HG03521 (cell line): ENCODE results near the gene OR51L1.
"Not testable (repeated sequence)": the region's sequence is repeated elsewhere in the genome, so short reads cannot be mapped to it uniquely, and the experiment has no call there.

ENCODE experiments used
- ATAC-seq: cut with Tn5 transposase; IDR thresholded peaks from one replicate; pipeline ENCODE4 v1.9.1; 2021; ENCODE audit warnings: mild to moderate bottlenecking, moderate library complexity; ENCODE audit not compliant: unreplicated experiment

The OR51L1 gene, protein sequence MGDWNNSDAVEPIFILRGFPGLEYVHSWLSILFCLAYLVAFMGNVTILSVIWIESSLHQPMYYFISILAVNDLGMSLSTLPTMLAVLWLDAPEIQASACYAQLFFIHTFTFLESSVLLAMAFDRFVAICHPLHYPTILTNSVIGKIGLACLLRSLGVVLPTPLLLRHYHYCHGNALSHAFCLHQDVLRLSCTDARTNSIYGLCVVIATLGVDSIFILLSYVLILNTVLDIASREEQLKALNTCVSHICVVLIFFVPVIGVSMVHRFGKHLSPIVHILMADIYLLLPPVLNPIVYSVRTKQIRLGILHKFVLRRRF

DNA sequence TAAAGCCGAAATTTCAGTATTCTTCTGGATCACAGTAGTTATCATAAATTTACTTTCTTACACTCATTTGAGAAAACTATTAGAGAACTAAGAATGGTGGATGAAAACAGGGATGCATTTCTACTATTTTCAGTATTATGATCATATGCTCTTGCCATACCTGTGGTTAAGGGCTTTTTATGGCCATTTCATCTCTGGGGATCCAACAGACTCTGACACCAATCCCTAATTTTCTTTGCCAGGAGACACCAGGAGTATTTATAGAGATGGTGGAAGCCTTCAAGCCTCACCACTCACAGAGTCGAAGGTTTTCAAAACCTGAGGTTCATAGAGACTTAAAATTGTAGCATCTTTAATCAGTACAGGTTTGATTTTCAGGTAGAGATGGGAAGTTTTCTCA is at the start of gene OR51L1:
Gene OR51L1 (plus strand): TSS at position 301 of the 400 bp plus-strand sequence. CDS start 4,132 bp downstream, outside the sequence.
- ATAC-seq: no peak

DNA sequence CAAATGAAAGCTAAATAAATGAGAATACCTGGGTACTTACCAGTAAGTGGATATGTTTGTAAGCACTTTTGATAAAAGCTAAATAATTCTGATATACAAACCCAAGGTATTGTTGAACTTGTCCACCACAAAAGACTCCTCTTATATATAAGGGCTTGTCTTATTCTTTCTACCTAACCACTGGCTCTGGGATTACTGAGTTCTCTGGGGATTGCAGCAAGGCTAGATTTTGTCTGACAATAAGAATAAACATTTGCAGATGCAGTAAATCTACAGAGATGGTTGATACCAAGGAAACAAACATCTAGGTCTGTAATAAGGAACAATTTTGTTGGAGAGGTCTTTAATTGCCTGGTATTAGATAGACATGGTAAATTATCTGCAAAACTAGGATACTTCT is 47.1 kb upstream of the OR51L1 start, which contains the start of gene OR51A4:
Gene OR51A4 (minus strand): TSS at position 101 of the 400 bp plus-strand sequence. CDS start 505 bp downstream, outside the sequence.
- ATAC-seq: no peak

GRCh38 chr11:4955613-4956012 is 39.0 kb upstream of the OR51L1 start, which contains the start of gene OR51A2:
TSS of gene OR51A2 (minus strand) at chr11:4955713. CDS start at chr11:4955713, 0 bp downstream.
- not testable (repeated sequence) for ATAC-seq

DNA sequence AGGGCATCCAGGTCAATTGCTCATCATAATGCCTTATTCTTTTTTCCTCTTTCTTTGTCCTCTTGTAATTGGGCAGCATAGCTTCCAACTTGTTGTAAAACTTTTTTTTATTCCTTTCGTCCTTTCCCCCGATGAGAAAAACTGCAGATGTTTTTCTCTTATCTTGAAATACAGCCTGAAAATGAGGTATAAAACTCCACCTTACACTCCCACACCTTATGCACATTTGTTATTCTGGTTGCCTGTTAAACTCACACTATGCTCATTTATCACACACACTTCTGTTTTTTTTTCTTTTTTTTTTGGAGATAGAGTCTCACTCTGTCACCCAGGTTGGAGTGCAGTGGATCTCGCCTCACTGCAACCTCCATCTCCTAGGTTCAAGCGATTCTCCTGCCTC is 37.3 kb upstream of the OR51L1 start:
- no peak for ATAC-seq

GRCh38 chr11:4960877-4961276 is 33.8 kb upstream of the OR51L1 start:
- ATAC-seq: no peak

DNA sequence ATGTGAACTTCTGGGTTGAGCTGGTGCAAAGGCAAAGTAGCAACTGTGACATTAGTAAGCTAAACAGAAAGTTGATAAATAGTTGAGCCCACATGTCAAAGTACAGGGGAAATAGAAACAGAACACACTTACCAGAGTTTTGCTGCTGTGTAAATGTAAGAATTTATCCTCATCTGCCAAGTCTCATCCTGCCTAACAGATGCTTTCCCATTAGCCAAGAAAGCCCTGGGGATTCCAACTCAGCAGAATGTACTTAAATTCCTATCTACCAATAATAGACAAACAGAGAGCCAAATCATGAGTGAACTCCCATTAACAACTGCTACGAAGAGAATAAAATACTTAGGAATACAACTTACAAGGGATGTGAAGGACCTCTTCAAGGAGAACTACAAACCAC is 31.8 kb upstream of the OR51L1 start:
- ATAC-seq: no peak

- ATAC-seq: no peak
Observed at GRCh38 chr11:4975436-4975835, 19.2 kb upstream of the OR51L1 start.

DNA sequence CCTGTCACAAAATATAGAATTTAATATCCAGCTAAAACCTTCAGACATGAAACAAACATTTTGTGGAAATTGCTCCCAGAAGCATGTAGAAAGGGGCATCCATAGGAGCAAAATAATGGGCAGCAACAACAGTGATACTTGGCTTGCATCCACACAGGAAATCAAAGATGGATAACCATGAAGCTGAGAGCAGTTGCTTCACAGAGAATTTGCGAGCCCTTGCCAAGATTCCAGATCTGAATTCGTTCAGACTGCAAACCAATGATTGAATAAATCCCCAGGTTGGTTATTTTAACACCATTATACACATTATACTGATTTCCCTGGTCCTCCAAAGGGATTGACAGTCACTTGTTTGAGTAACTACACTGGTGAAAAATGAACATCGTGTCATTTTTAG is 15.6 kb upstream of the OR51L1 start:
- ATAC-seq: no peak

GRCh38 chr11:4982678-4983077 is 12.0 kb upstream of the OR51L1 start:
- no peak for ATAC-seq

- no peak for ATAC-seq
Observed at GRCh38 chr11:4983841-4984240, 10.8 kb upstream of the OR51L1 start.

GRCh38 chr11:4991060-4991459 is 3.6 kb upstream of the OR51L1 start:
- ATAC-seq: no peak

GRCh38 chr11:5004424-5005274 is 10.0 kb downstream of the OR51L1 start:
- no peak for ATAC-seq

DNA sequence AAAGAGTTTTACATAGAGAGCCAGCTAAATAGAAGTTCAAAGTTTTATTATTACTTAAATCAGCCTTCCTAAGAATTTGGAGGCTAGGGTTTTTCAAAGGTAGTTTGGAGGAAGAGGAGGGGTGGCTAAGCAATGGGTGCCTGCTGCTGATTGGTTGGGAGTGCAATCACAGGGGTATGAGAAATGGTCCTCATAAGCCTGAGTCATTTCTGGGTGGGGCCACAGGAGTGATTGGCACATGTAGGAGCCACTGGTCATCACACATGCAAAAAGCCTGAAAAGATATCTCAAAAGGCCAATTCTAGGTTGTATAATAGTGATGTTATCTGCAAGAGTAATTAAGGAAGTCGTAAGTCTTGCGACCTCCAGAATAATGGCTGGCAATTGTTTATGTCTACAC is 12.9 kb downstream of the OR51L1 start:
- no peak for ATAC-seq

DNA sequence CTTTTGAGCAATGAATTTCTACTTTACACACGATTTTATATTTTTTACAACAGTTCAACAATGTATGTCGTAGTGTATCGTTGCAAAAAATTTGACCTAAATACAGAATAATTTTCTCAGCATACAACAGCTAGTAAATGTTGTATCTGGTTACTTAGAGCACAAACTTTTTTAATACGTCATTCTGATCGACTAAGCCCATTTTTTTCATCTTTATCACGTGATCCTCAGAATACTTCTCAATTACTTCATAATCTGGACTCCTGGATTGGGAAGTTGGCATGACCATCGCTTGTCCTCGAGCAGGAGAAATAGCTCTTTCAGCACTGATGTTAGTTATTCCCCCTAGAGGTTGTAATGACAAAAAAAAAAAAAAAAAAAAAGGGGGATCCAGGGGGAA is 16.6 kb downstream of the OR51L1 start:
- no peak for ATAC-seq

DNA sequence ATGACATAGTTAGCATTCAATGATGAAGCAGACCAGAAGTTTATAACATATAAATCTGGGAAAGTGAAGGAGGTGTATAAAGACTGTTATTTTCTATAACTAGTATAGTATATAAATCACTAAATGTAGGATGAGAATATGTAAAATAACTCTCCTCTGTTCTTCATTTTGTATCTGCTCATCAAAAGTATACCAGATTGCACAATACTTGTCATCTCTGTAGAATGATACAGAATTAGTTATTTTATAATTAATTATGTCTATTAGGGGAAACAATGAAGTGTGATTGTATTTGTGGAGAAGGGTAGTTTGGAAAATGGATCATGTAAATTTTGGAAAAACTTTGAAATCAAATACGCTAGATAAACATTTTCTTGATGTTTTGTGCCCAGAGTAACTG is 18.4 kb downstream of the OR51L1 start:
- ATAC-seq: no peak

GRCh38 chr11:5021996-5022395 is 27.3 kb downstream of the OR51L1 start:
- no peak for ATAC-seq

DNA sequence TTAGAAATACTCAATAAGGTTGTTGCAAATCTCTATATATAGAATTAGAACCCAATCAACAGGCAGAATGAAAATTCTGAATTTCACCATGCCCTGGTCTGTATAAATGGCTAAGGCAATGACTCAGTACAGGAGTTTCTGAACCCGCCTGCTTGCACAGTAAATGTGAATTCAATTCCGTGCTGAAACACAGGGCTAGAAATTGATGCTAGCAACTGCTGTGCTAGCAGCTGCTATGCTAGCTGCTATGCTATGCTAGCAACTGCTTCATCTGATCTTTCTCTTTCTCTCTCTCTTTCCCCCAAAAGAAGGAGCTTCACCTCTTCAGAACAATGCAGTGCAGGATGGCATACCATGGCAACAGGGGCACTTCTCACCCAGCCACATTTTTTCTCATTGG is 42.0 kb downstream of the OR51L1 start:
- no peak for ATAC-seq

GRCh38 chr11:5037926-5038325 is 43.3 kb downstream of the OR51L1 start:
- ATAC-seq: no peak

DNA sequence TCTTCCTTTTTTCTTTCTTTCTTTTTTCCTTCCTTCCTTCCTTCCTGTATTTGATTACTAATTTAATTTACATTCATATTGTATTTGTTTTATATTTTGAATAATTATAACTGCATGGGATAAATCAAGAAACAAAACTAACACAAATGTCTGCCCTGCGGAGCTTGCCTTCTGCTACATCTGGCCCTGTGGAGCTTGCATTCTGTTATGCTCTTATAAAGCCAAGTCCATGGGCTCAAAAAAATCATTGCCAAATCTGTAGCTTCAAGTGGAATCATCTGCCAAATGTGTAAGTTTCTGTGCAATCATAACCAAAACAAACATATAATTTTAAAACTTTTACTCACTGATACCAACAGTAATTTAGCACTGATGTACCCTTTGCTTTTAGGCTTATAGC is 43.7 kb downstream of the OR51L1 start:
- ATAC-seq: no peak

DNA sequence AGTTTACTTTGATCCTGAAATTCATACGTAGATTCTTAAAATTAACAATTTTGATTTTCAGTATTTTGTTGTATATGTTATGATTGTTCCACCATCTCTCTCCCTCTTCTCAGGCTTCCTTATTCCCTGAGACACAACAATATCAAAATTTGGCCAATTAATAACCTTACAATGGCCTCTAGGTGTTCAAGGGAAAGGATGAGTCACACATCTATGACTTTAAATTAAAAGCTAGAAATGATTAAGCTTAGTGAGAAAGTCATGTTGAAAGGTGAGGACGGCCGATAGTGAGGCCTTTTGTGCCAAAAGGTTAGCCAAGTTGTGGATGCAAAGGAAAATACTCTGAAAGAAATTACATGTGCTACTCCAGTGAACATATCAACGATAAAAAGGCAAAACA is 46.2 kb downstream of the OR51L1 start:
- ATAC-seq: no peak

DNA sequence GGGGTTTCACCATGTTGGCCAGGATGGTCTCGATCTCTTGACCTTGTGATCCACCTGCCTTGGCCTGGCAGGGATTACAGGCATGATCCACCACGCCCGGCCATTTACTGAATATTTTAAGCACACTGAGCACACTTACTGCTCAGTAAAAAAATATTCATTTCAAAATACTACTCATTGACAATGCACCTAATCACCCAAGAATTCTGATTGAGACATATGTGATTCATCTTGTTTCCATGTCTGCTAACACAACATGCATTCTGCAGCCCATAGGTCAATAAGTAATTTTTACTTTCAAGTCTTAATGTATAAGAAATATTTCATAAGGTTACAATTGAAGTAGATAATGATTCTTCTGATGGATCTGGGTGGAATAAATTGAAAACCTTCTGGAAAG is 47.4 kb downstream of the OR51L1 start:
- no peak for ATAC-seq

DNA sequence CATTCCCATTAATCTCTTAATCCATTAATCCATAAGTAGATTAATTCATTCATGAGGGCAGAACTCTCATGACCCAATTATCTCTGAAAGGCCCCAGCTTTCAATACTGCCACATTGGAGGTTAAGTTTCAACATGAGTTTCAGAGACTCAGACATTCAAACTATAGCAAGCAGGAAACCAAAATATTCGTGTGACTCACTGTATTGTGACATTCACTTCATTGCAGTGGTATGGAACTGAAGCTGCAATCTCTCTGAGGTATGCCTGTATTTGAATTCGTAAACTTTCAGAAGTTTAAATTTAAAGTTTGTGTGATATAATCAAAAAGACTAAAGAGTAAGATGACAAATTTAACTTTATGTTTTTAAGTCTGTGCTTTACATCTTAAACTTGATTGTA is 48.7 kb downstream of the OR51L1 start:
- ATAC-seq: no peak
